Activated naive CD4-positive, alpha-beta T cell treated with anti-CD3 and anti-CD28 coated beads, Interleukin-2, amount 10 ng/mL, durations not matched to agents 7 days and 5 days (primary cell): ENCODE measurements around the gene FCHSD2.
"Not testable (repeated sequence)": the region's sequence is repeated elsewhere in the genome, so short reads cannot be mapped to it uniquely, and the experiment has no call there.

Source experiments
- CTCF ChIA-PET: fragments of 350-600 bp; sonication (Branson Sonifier 250); formaldehyde crosslinking; loops from one replicate; lab custom pipeline; 2021; ENCODE audit warnings: antibody characterized with exemption; lab: Charles Lee
- DNase-seq: peaks from one replicate; pipeline ENCODE4 v3.0.0-alpha.2; 2020
- H3K27ac Mint-ChIP-seq: one replicate; pipeline ENCODE4 v1.8.0; 2021; ENCODE audit warnings: mild to moderate bottlenecking, moderate library complexity, mixed read lengths
- H3K27me3 Mint-ChIP-seq: one replicate; pipeline ENCODE4 v1.8.0; 2021; ENCODE audit warnings: mild to moderate bottlenecking, mixed read lengths
- H3K36me3 Mint-ChIP-seq: one replicate; pipeline ENCODE4 v1.8.0; 2021; ENCODE audit warnings: mixed read lengths
- H3K4me1 Mint-ChIP-seq: one replicate; pipeline ENCODE4 v1.8.0; 2021; ENCODE audit warnings: mixed read lengths
- H3K4me3 Mint-ChIP-seq: one replicate; pipeline ENCODE4 v1.8.0; 2021; ENCODE audit warnings: mild to moderate bottlenecking, moderate library complexity, mixed read lengths
- H3K9me3 Mint-ChIP-seq: one replicate; pipeline ENCODE4 v1.8.0; 2021; ENCODE audit warnings: mixed read lengths

FCHSD2 gene

GRCh38 chr11:73029403-73029802 is 112.7 kb downstream of the FCHSD2 start:
- Mint-ChIP-seq H3K4me3 (no peak overlapping the region), H3K4me1 (peaks cover 25% of the 10 kb centered on the region), H3K27me3 (no peaks in the 10 kb centered on the region), H3K27ac (no peak overlapping the region), H3K9me3 (peaks cover 46% of the 10 kb centered on the region), H3K36me3 (peaks cover 51% of the 10 kb centered on the region)
- DNase-seq, result no peak
- CTCF ChIA-PET, result no interaction called here

- H3K27ac Mint-ChIP-seq, result no peak overlapping the region
- H3K36me3 Mint-ChIP-seq, result peaks cover 58% of the 10 kb centered on the region
- no peak for DNase-seq
- CTCF ChIA-PET, result no interaction called here
- H3K27me3 Mint-ChIP-seq, result no peaks in the 10 kb centered on the region
- peaks cover 53% of the 10 kb centered on the region for H3K9me3 Mint-ChIP-seq
- H3K4me3 Mint-ChIP-seq, result no peak overlapping the region
- H3K4me1 Mint-ChIP-seq, result peaks cover 19% of the 10 kb centered on the region
Measured at GRCh38 chr11:73028611-73029010, 113.5 kb downstream of the FCHSD2 start.

GRCh38 chr11:73027840-73028239 is 114.3 kb downstream of the FCHSD2 start:
- H3K4me3 Mint-ChIP-seq, H3K27me3 Mint-ChIP-seq, H3K27ac Mint-ChIP-seq, DNase-seq, CTCF ChIA-PET: not testable (repeated sequence)
- peaks cover 13% of the 10 kb centered on the region for H3K4me1 Mint-ChIP-seq
- H3K9me3 Mint-ChIP-seq, result peaks cover 58% of the 10 kb centered on the region
- H3K36me3 Mint-ChIP-seq, result peaks cover 63% of the 10 kb centered on the region

GRCh38 chr11:73024639-73025038 is 117.5 kb downstream of the FCHSD2 start:
- DNase-seq, result no peak
- H3K4me1 Mint-ChIP-seq, result peaks cover 6% of the 10 kb centered on the region
- peaks cover 61% of the 10 kb centered on the region for H3K9me3 Mint-ChIP-seq
- H3K27me3 Mint-ChIP-seq, result no peaks in the 10 kb centered on the region
- H3K36me3 Mint-ChIP-seq, result peaks cover 55% of the 10 kb centered on the region
- no peak overlapping the region for H3K4me3 Mint-ChIP-seq
- H3K27ac Mint-ChIP-seq, result no peak overlapping the region
- CTCF ChIA-PET, result interaction anchor here (1.5 kb wide), 1 partner anchor 44 kb away, joined by 3 read pairs; no protein-coding TSS in a partner anchor

- H3K36me3 Mint-ChIP-seq, result peaks cover 17% of the 10 kb centered on the region
- H3K4me1 Mint-ChIP-seq, result no peaks in the 10 kb centered on the region
- H3K27ac Mint-ChIP-seq, result no peak overlapping the region
- DNase-seq, result no peak
- peaks cover 22% of the 10 kb centered on the region for H3K9me3 Mint-ChIP-seq
- no peaks in the 10 kb centered on the region for H3K27me3 Mint-ChIP-seq
- H3K4me3 Mint-ChIP-seq, result no peak overlapping the region
- CTCF ChIA-PET, result no interaction called here
Measured at GRCh38 chr11:73019996-73020395, 122.1 kb downstream of the FCHSD2 start.

- H3K4me3 Mint-ChIP-seq, result no peak overlapping the region
- no peaks in the 10 kb centered on the region for H3K4me1 Mint-ChIP-seq
- peaks cover 12% of the 10 kb centered on the region for H3K36me3 Mint-ChIP-seq
- H3K9me3 Mint-ChIP-seq, result peaks cover 16% of the 10 kb centered on the region
- no peaks in the 10 kb centered on the region for H3K27me3 Mint-ChIP-seq
- CTCF ChIA-PET, result no interaction called here
- no peak overlapping the region for H3K27ac Mint-ChIP-seq
- no peak for DNase-seq
Measured at GRCh38 chr11:73019449-73019848, 122.7 kb downstream of the FCHSD2 start.

- peaks cover 11% of the 10 kb centered on the region for H3K9me3 Mint-ChIP-seq
- H3K4me3 Mint-ChIP-seq, result no peak overlapping the region
- no peaks in the 10 kb centered on the region for H3K4me1 Mint-ChIP-seq
- H3K36me3 Mint-ChIP-seq, result peaks cover 7% of the 10 kb centered on the region
- no peaks in the 10 kb centered on the region for H3K27me3 Mint-ChIP-seq
- no peak overlapping the region for H3K27ac Mint-ChIP-seq
- CTCF ChIA-PET, result no interaction called here
- DNase-seq, result no peak
Measured at GRCh38 chr11:73018856-73019255, 123.3 kb downstream of the FCHSD2 start.

GRCh38 chr11:73017024-73017751 is 124.9 kb downstream of the FCHSD2 start:
- H3K4me1 Mint-ChIP-seq, result no peaks in the 10 kb centered on the region
- CTCF ChIA-PET, result no interaction called here
- H3K9me3 Mint-ChIP-seq, result no peaks in the 10 kb centered on the region
- DNase-seq, result no peak
- peaks cover 3% of the 10 kb centered on the region for H3K36me3 Mint-ChIP-seq
- H3K27me3 Mint-ChIP-seq, result no peaks in the 10 kb centered on the region
- no peak overlapping the region for H3K27ac Mint-ChIP-seq
- no peak overlapping the region for H3K4me3 Mint-ChIP-seq

GRCh38 chr11:73013021-73013420 is 129.1 kb downstream of the FCHSD2 start:
- no peaks in the 10 kb centered on the region for H3K27me3 Mint-ChIP-seq
- H3K36me3 Mint-ChIP-seq, result peaks cover 32% of the 10 kb centered on the region
- H3K9me3 Mint-ChIP-seq, result peaks cover 18% of the 10 kb centered on the region
- H3K4me3 Mint-ChIP-seq, result no peak overlapping the region
- H3K27ac Mint-ChIP-seq, result no peak overlapping the region
- CTCF ChIA-PET, result no interaction called here
- H3K4me1 Mint-ChIP-seq, result no peaks in the 10 kb centered on the region
- no peak for DNase-seq

- no peak for DNase-seq
- Mint-ChIP-seq H3K27me3 (no peaks in the 10 kb centered on the region), H3K36me3 (peaks cover 36% of the 10 kb centered on the region), H3K4me1 (no peaks in the 10 kb centered on the region), H3K4me3 (no peak overlapping the region), H3K27ac (no peak overlapping the region), H3K9me3 (peaks cover 18% of the 10 kb centered on the region)
- CTCF ChIA-PET, result no interaction called here
Measured at GRCh38 chr11:73012121-73012863, 129.8 kb downstream of the FCHSD2 start.

- Mint-ChIP-seq H3K9me3 (peaks cover 18% of the 10 kb centered on the region), H3K27me3 (no peaks in the 10 kb centered on the region), H3K36me3 (peaks cover 40% of the 10 kb centered on the region), H3K27ac (no peak overlapping the region), H3K4me3 (no peak overlapping the region), H3K4me1 (no peaks in the 10 kb centered on the region)
- CTCF ChIA-PET, result no interaction called here
- DNase-seq, result no peak
Measured at GRCh38 chr11:73011126-73011817, 130.8 kb downstream of the FCHSD2 start.

GRCh38 chr11:73009972-73010371 is 132.1 kb downstream of the FCHSD2 start:
- DNase-seq, result no peak
- H3K4me1 Mint-ChIP-seq, result no peaks in the 10 kb centered on the region
- CTCF ChIA-PET, result no interaction called here
- H3K27ac Mint-ChIP-seq, result no peak overlapping the region
- no peaks in the 10 kb centered on the region for H3K27me3 Mint-ChIP-seq
- H3K9me3 Mint-ChIP-seq, result peaks cover 18% of the 10 kb centered on the region
- H3K4me3 Mint-ChIP-seq, result no peak overlapping the region
- H3K36me3 Mint-ChIP-seq, result peaks cover 46% of the 10 kb centered on the region

GRCh38 chr11:73004088-73004487 is 138.0 kb downstream of the FCHSD2 start:
- peaks cover 27% of the 10 kb centered on the region for H3K36me3 Mint-ChIP-seq
- CTCF ChIA-PET, result no interaction called here
- no peak overlapping the region for H3K4me3 Mint-ChIP-seq
- no peaks in the 10 kb centered on the region for H3K9me3 Mint-ChIP-seq
- H3K4me1 Mint-ChIP-seq, result no peaks in the 10 kb centered on the region
- no peak for DNase-seq
- no peak overlapping the region for H3K27ac Mint-ChIP-seq
- no peaks in the 10 kb centered on the region for H3K27me3 Mint-ChIP-seq

GRCh38 chr11:73003088-73003487 is 139.0 kb downstream of the FCHSD2 start:
- Mint-ChIP-seq H3K4me1 (no peaks in the 10 kb centered on the region), H3K27ac (no peak overlapping the region), H3K27me3 (no peaks in the 10 kb centered on the region)

More at GRCh38 chr11:73003088-73003487, 139.0 kb downstream of the FCHSD2 start:
- CTCF ChIA-PET, result no interaction called here
- H3K4me3 Mint-ChIP-seq, result no peak overlapping the region
- no peaks in the 10 kb centered on the region for H3K9me3 Mint-ChIP-seq
- peaks cover 22% of the 10 kb centered on the region for H3K36me3 Mint-ChIP-seq
- DNase-seq, result no peak
